NB4 (cell line): ENCODE data around the gene LCE1A.

Experiments
- DNase-seq: peaks from one replicate; pipeline ENCODE4 v3.0.0; 2010; ENCODE audit warnings: low read depth
- H3K4me3 ChIP-seq: one replicate; pipeline ENCODE4 v1.5.1; 2011; ENCODE audit warnings: mild to moderate bottlenecking, low read depth, low read length, moderate library complexity
- MYC ChIP-seq: IDR thresholded peaks from 2 replicates; pipeline ENCODE4 v1.6.1; 2011; ENCODE audit warnings: low read depth, low read length
- POLR2A ChIP-seq: IDR thresholded peaks from 2 replicates; pipeline ENCODE4 v1.6.1; 2011; ENCODE audit warnings: mild to moderate bottlenecking; ENCODE audit not compliant: insufficient read length; ENCODE audit errors: extremely low read depth
- TF ChIP-seq, protein P1 (sequence below): IDR thresholded peaks from one replicate; pipeline ENCODE4 v1.5.1; 2012; ENCODE audit warnings: low read depth, low read length
- TF ChIP-seq, protein P2 (sequence below): IDR thresholded peaks from 2 replicates; pipeline ENCODE4 v1.6.1; 2011; ENCODE audit warnings: low read depth, low read length

LCE1A gene

DNA sequence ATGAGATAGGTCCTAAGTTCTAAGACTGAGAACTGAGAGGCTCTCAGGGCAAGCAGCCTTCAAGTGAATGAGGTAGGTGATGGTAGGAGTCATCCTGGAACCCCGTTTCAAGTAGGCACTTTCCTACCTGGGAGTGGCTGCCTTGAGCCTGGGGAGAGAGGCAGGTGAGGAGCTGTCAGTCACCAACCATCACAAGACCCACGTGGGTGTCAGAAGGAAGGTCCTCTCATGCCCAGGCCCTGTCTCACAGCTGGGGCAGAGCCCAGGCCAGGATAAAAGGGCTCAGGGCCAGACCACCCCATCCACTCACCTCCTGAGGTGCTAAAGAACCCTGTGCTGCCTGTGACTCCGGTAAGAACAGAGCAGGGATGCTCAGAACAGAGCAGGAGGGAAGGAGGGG, 30.9 kb upstream of the LCE1A start, which contains the start of gene LCE1D:
Gene LCE1D (plus strand): TSS at position 301 of the 400 bp plus-strand sequence. CDS start 1,074 bp downstream, outside the sequence.
- TF ChIP-seq, protein P1, sequence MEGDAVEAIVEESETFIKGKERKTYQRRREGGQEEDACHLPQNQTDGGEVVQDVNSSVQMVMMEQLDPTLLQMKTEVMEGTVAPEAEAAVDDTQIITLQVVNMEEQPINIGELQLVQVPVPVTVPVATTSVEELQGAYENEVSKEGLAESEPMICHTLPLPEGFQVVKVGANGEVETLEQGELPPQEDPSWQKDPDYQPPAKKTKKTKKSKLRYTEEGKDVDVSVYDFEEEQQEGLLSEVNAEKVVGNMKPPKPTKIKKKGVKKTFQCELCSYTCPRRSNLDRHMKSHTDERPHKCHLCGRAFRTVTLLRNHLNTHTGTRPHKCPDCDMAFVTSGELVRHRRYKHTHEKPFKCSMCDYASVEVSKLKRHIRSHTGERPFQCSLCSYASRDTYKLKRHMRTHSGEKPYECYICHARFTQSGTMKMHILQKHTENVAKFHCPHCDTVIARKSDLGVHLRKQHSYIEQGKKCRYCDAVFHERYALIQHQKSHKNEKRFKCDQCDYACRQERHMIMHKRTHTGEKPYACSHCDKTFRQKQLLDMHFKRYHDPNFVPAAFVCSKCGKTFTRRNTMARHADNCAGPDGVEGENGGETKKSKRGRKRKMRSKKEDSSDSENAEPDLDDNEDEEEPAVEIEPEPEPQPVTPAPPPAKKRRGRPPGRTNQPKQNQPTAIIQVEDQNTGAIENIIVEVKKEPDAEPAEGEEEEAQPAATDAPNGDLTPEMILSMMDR, result no peak
- TF ChIP-seq, protein P2, sequence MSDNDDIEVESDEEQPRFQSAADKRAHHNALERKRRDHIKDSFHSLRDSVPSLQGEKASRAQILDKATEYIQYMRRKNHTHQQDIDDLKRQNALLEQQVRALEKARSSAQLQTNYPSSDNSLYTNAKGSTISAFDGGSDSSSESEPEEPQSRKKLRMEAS, result no peak
- TF ChIP-seq MYC, result no peak
- no peak for TF ChIP-seq POLR2A

DNA sequence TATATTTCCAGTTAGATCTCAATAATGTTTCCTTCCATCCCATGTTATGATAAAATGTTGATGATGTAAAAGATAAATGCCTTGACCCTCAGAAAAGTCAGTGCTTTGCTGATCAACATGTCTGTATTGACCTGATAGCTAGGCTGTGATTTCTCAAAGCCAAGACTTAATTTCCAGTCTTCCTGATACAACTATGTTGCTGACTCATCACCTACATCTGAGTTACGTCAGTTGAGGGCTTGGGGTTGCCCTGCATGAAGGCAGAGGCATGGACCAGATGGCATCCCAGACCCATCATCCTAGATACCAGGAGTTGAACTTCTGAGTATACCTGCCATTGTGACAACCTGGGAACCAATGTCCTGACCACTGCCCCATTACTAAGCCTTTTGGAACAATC, 25.9 kb upstream of the LCE1A start:
- TF ChIP-seq, protein P2, result no peak
- TF ChIP-seq MYC, result no peak
- TF ChIP-seq POLR2A, result no peak
- TF ChIP-seq, protein P1, result no peak
- no peak overlapping the region for H3K4me3 ChIP-seq
- DNase-seq, result no peak

More for the DNA sequence above, 30.9 kb upstream of the LCE1A start, which contains the start of gene LCE1D:
- DNase-seq, result no peak
- no peak within 1 kb of the TSS for H3K4me3 ChIP-seq

DNA sequence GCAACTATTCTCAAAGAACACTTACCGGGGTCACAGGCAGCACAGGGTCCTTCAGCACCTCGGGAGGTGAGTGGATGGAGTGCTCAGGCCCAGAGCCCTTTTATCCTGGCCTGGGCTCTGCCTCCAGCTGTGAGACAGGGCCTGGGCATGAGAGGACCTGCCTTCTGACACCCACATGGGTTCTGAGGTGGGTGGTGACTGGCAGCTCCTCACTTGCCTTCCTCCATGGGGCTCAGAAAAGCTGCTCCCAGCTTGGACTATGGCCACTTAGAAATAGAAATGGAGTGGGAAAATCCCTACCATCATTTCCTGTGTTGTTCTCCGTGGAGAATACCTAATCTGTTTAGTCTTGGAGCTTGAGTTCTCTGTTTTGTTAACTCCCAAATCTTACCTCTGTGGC, 20.7 kb upstream of the LCE1A start, which contains the start of gene LCE1C:
Gene LCE1C (minus strand): TSS at position 76 of the 400 bp plus-strand sequence. CDS start 1,173 bp downstream, outside the sequence.
- H3K4me3 ChIP-seq, result no peak within 1 kb of the TSS
- TF ChIP-seq, protein P1, result no peak
- TF ChIP-seq MYC (no peak), POLR2A (no peak)
- TF ChIP-seq, protein P2, result no peak
- DNase-seq, result no peak

DNA sequence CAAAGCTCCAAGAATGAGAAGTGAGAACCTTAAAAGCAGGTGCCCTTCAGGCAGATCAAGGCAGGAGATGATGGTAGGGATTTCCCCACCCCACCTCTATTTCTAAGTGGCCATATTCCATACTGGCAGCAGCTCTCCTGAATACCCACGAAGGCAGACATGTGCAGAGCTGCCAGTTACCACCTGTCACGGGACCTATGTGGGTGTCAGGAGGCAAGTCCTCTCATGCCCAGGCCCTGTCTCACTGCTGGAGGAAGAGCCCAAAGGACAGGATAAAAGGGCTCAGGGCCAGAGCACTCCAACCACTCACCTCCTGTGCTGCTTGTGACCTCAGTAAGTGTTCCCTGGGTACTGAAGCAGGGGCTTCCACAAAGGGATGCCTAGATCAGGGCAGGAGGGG, 16.2 kb upstream of the LCE1A start:
- TF ChIP-seq, protein P1, result no peak
- TF ChIP-seq, protein P2, result no peak
- no peak for TF ChIP-seq MYC
- no peak for TF ChIP-seq POLR2A
- DNase-seq, result no peak

DNA sequence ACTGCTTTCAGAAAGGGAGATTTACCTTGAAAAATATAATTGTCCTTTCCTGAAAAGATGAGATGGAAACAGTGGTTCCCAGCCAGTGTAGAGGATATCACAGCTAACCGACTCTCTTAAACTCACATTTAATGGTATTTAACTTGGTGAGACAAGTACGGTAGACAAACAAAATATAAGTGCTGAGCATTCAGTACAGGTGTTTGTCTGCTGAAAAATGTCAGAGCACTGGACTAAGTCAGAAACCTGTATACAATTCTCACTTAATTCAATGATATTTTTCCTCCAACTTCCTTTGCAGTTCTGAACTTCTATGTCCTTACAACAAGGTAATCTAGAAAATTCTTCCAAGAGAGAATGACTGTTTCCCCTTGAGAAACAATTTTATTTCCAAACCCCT, 15.6 kb upstream of the LCE1A start, which contains the start of gene LCE1B:
Gene LCE1B (plus strand): TSS at position 301 of the 400 bp plus-strand sequence. CDS start 476 bp downstream, outside the sequence.
- no peak for DNase-seq
- TF ChIP-seq MYC (no peak), POLR2A (no peak)
- H3K4me3 ChIP-seq, result no peak within 1 kb of the TSS

More for the DNA sequence above, 16.2 kb upstream of the LCE1A start:
- no peak overlapping the region for H3K4me3 ChIP-seq

DNA sequence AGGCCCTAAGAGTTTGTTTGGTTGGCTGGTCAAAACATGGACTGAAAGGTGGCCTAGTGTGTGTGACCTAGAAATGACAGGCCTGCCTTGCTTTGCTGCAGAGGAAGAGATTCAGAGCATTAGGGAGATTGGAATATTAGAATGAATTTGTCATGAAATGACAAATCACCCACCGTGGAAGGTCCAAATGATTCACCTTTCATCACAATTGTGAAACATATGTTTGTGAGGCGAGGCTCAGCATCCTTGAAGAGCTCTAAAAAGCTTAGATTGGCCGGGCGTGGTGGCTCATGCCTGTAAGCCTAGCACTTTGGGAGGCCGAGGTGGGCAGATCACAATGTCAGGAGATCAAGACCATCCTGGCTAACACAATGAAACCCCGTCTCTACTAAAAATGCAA, 10.0 kb upstream of the LCE1A start:
- DNase-seq, result no peak
- H3K4me3 ChIP-seq, result no peak overlapping the region
- TF ChIP-seq, protein P1, result no peak
- TF ChIP-seq MYC, result no peak
- no peak for TF ChIP-seq POLR2A
- TF ChIP-seq, protein P2, result no peak
